NT2/D1 (cell line): ENCODE data around the gene CDR2.

Source experiments
- YY1 ChIP-seq: IDR thresholded peaks from 2 replicates; pipeline ENCODE4 v1.6.1; 2011; ENCODE audit not compliant: insufficient read length, insufficient read depth
- ZNF274 ChIP-seq: IDR thresholded peaks from 2 replicates; pipeline ENCODE4 v1.6.1; 2011; ENCODE audit warnings: mild to moderate bottlenecking, low read depth, low read length

- TF ChIP-seq ZNF274 (no peak), YY1 (no peak)
Measured at GRCh38 chr16:22397931-22398330, 23.5 kb upstream of the CDR2 start.
